Measurements from ENCODE around the gene GRIK2.

DNA sequence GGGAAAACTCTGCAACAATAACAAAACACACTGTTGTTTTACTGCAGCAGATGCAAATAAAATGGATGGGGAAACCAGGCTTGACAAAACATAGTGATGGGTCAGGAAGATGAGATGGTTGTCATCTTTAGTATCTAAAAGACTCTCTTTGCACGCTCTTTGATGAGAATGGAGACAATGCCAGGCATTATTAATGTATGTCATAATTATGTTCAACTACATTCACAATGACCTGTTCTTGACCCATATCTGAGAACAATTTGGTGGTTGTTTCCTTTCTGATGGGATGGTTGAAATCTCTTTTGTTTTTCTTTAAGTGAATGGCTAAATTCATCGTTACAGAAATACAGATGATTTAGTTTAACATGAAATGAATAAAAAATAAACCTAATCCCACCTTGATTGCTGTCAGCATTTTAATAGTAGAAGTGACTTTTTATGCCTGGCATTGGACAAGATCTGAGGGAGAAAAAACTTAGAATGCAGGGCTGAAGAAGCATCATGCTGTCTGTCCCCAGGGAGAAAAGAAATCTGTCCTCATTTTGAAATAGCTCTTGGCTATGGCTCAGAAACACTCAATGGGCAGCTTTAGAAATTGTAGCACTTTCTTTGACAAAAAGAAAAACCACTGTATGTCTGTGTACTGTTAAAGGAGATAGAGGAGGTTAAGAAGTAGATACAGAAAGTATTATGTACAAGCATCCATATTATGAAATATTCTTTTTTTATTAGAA lies 12.4 kb upstream of the GRIK2 start:
- no peak for TF ChIP-seq CTCF (IDR thresholded peaks at IDR 0.05)
- no peak for TF ChIP-seq POLR2AphosphoS5 (IDR thresholded peaks at IDR 0.05; ENCODE audit: low read depth, low read length)
- no peak for TF ChIP-seq TCF7L2 (IDR thresholded peaks at IDR 0.05; ENCODE audit: low read depth, low read length)
- no peak for TF ChIP-seq REST (IDR thresholded peaks at IDR 0.05; ENCODE audit: insufficient read depth in 1 of 2, low read depth in 2 of 2, low read length in 1 of 2)
- no peak for TF ChIP-seq SIN3A (IDR thresholded peaks at IDR 0.05; ENCODE audit: borderline replicate concordance, insufficient read depth, low read depth, low read length)
